Measurements from ENCODE around the gene FAF2. TPM values are rescaled to one million over a fixed set of nuclear protein-coding genes. Genes with fewer than 3 reads are reported as not detected.

The FAF2 gene
- total and polyA plus RNA-seq, 10 of the 15 experiments (the other 5 are each of a cell fraction or from before 2014, with no cell fraction given) = 19.0 to 45.1 (median 35.6) TPM

DNA sequence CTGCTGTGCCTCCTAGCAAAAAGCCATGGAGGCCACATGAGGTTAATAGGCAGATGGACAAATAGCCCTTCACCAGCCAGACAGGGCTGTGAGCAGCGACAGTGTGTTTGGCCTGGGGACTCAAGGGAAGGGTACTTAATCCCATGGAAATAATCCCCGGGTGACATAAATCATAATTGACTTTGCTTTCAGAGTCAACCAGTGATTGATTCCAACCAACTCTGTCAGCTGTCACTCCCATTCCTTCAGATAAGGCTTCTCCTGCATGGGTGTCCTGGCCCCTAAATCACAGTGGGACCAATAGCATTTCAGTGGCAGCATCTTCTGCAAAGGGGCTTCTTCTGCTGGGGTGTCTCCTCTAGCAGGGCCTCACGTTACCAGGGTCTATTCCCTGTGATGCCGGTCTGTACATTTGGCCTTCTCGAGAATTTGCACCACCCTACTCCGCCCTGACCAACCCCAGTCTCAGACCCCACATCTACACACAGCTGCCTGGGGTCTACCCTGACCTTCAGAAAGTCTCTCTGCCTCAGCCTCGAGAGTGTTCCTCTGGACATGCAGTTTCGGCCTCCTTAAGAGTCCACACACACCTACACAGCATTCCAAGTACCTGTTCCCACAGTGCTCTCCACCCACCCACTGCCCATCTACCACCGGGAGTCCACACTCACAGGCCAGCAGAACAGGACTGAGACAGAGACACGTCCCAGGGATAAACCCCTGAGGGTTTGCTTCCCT lies 35.5 kb upstream of the FAF2 start (continued):
- TF ChIP-seq, protein P1, sequence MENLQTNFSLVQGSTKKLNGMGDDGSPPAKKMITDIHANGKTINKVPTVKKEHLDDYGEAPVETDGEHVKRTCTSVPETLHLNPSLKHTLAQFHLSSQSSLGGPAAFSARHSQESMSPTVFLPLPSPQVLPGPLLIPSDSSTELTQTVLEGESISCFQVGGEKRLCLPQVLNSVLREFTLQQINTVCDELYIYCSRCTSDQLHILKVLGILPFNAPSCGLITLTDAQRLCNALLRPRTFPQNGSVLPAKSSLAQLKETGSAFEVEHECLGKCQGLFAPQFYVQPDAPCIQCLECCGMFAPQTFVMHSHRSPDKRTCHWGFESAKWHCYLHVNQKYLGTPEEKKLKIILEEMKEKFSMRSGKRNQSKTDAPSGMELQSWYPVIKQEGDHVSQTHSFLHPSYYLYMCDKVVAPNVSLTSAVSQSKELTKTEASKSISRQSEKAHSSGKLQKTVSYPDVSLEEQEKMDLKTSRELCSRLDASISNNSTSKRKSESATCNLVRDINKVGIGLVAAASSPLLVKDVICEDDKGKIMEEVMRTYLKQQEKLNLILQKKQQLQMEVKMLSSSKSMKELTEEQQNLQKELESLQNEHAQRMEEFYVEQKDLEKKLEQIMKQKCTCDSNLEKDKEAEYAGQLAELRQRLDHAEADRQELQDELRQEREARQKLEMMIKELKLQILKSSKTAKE (IDR thresholded peaks at IDR 0.05; ENCODE audit: low read depth, poor library complexity, severe bottlenecking) = no peak
- TF ChIP-seq EGR1 (IDR thresholded peaks at IDR 0.05; ENCODE audit: borderline replicate concordance in 1 of 2, low read depth in 2 of 2, low read length in 2 of 2) (no peak), CREM (IDR thresholded peaks at IDR 0.05; ENCODE audit: low read depth) (no peak), TBL1XR1 (IDR thresholded peaks at IDR 0.05; ENCODE audit: low read depth, low read length) (no peak), NR2C2 (IDR thresholded peaks at IDR 0.05; ENCODE audit: borderline replicate concordance, control insufficient read depth, insufficient read length, low read depth) (no peak)
- TF ChIP-seq, protein P2, sequence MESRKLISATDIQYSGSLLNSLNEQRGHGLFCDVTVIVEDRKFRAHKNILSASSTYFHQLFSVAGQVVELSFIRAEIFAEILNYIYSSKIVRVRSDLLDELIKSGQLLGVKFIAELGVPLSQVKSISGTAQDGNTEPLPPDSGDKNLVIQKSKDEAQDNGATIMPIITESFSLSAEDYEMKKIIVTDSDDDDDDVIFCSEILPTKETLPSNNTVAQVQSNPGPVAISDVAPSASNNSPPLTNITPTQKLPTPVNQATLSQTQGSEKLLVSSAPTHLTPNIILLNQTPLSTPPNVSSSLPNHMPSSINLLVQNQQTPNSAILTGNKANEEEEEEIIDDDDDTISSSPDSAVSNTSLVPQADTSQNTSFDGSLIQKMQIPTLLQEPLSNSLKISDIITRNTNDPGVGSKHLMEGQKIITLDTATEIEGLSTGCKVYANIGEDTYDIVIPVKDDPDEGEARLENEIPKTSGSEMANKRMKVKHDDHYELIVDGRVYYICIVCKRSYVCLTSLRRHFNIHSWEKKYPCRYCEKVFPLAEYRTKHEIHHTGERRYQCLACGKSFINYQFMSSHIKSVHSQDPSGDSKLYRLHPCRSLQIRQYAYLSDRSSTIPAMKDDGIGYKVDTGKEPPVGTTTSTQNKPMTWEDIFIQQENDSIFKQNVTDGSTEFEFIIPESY (IDR thresholded peaks at IDR 0.05) = no peak

DNA sequence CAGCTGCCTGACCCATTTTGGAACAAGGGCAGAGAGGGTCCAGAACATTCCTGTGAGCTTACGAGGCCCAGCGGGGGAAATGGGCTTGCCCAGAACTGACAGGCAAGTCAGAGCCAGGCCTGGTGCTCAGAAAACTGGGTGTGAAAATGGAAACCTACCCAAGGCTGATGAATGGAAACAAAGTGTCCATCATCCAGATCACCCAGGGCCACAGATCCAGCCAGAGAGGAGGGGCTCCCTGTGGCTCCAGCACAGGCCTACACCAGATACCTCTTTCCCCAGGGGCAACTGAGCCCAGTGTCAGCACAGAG lies 35.0 kb upstream of the FAF2 start:
- ChIA-PET CTCF (no interaction called here), SMC1A (ENCODE audit: uncharacterized antibody, unreplicated experiment) (no interaction called here), POLR2A (no interaction called here), RAD21 (ENCODE audit: unreplicated experiment) (no interaction called here)
- H3K27me3 ChIP-seq (replicated peaks in 1 of 2; ENCODE audit: control insufficient read depth in 2 of 2, insufficient read depth in 2 of 2, low read length in 1 of 2) = no peaks in the 10 kb centered on the region
- H3K79me2 ChIP-seq (ENCODE audit: control insufficient read depth, insufficient read depth, low read length) = peaks cover 5% of the 10 kb centered on the region
- no peak for ATAC-seq
- H3K9me3 ChIP-seq (replicated peaks; ENCODE audit: control insufficient read depth, insufficient read depth, low read length) = no peaks in the 10 kb centered on the region
- no peak overlapping the region for H2AFZ ChIP-seq (ENCODE audit: control insufficient read depth, low read depth, low read length)
- H3K4me3 ChIP-seq = no peak overlapping the region
- no peak overlapping the region for H3K4me2 ChIP-seq (ENCODE audit: control insufficient read depth, insufficient read depth)
- no peak for DNase-seq (ENCODE audit: low read depth, low spot score)
- BruUV-seq (replicated peaks) = no TSS peak
- FAIRE-seq = no peak
- H3K4me1 ChIP-seq (ENCODE audit: control insufficient read depth, insufficient read depth, low read length) = peaks cover 19% of the 10 kb centered on the region
- intact Hi-C loops (cut with micrococcal nuclease; ENCODE audit: unreplicated experiment) = loop anchor here (10.0 kb wide), 2 partner anchors 232 to 678 kb away; partner anchors contain the start of gene TSPAN17
- H3K27ac ChIP-seq (ENCODE audit: control insufficient read depth, insufficient read depth) = no peak overlapping the region
- H3K36me3 ChIP-seq (ENCODE audit: control insufficient read depth in 2 of 2, insufficient read depth in 2 of 2, low read length in 1 of 2) = no peaks in the 10 kb centered on the region; a peak in 1 of 4 replicates
- H4K20me1 ChIP-seq (ENCODE audit: control insufficient read depth, insufficient read depth) = no peaks in the 10 kb centered on the region
- 95% methylated on average over 2 of the region's 2 CpGs for WGBS (ENCODE audit: insufficient coverage, insufficient replicate concordance, low lambda C conversion rate, missing lambda C conversion rate)
- in situ Hi-C loops (cut with MboI) = no loop called here
- no peak overlapping the region for H3K9ac ChIP-seq (ENCODE audit: control insufficient read depth, insufficient read depth, low read length)
- no peak for TF ChIP-seq IRF4 (IDR thresholded peaks at IDR 0.05; ENCODE audit: low read depth, low read length)
- no peak for TF ChIP-seq CBFB (IDR thresholded peaks at IDR 0.05; ENCODE audit: low read depth)
- TF ChIP-seq TCF7 (IDR thresholded peaks at IDR 0.05; ENCODE audit: borderline replicate concordance) = no peak
- no peak for TF ChIP-seq DPF2 (IDR thresholded peaks at IDR 0.05)
- TF ChIP-seq EED (IDR thresholded peaks at IDR 0.05; ENCODE audit: low read depth) = no peak
- no peak for TF ChIP-seq SREBF1 (IDR thresholded peaks at IDR 0.05; ENCODE audit: low read length)
- TF ChIP-seq, protein P1 (IDR thresholded peaks at IDR 0.05; ENCODE audit: low read depth, poor library complexity, severe bottlenecking) = no peak
- no peak for TF ChIP-seq STAT3 (IDR thresholded peaks at IDR 0.05; ENCODE audit: low read depth, low read length)
- no peak for TF ChIP-seq BRCA1 (IDR thresholded peaks at IDR 0.05; ENCODE audit: low read depth, low read length)
- TF ChIP-seq TCF3 (IDR thresholded peaks at IDR 0.05; ENCODE audit: borderline replicate concordance, insufficient read depth, low read depth, low read length) = no peak
- TF ChIP-seq, protein P3, sequence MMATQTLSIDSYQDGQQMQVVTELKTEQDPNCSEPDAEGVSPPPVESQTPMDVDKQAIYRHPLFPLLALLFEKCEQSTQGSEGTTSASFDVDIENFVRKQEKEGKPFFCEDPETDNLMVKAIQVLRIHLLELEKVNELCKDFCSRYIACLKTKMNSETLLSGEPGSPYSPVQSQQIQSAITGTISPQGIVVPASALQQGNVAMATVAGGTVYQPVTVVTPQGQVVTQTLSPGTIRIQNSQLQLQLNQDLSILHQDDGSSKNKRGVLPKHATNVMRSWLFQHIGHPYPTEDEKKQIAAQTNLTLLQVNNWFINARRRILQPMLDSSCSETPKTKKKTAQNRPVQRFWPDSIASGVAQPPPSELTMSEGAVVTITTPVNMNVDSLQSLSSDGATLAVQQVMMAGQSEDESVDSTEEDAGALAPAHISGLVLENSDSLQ (IDR thresholded peaks at IDR 0.05) = no peak
- TF ChIP-seq TCF12 (IDR thresholded peaks at IDR 0.05; ENCODE audit: low read depth, low read length) = no peak

Data from GM12878 (cell line).